Fibroblast of pulmonary artery (primary cell): ENCODE results near the gene CCDC117.

Source experiments
- DNase-seq: peaks from one replicate; pipeline ENCODE4 v3.0.0-alpha.2; 2010; ENCODE audit warnings: low read depth
- H3K4me3 ChIP-seq: replicated peaks from 2 replicates; pipeline ENCODE4 v1.5.1; 2011; ENCODE audit warnings: low read depth, mild to moderate bottlenecking, control low read depth, low read length, moderate library complexity
- CTCF ChIP-seq: IDR thresholded peaks from 2 replicates; pipeline ENCODE4 v1.5.1; 2011; ENCODE audit warnings: mild to moderate bottlenecking, control low read depth, low read length, inconsistent platforms; ENCODE audit errors: missing control alignments

CCDC117 gene

GRCh38 chr22:28826921-28827320 lies 54.4 kb downstream of the CCDC117 start:
- no peak overlapping the region for H3K4me3 ChIP-seq
- DNase-seq = no peak
- no peak for TF ChIP-seq CTCF

GRCh38 chr22:28829358-28830181 lies 57.1 kb downstream of the CCDC117 start:
- peak; percentile 95 for TF ChIP-seq CTCF
- no peak overlapping the region for H3K4me3 ChIP-seq
- DNase-seq = peak; percentile 84

- no peak overlapping the region for H3K4me3 ChIP-seq
- DNase-seq = no peak
- TF ChIP-seq CTCF = no peak
These were observed 57.9 kb downstream of the CCDC117 start for GRCh38 chr22:28830441-28830840.

- DNase-seq = no peak
- TF ChIP-seq CTCF = no peak
- H3K4me3 ChIP-seq = no peak overlapping the region
These were observed 58.9 kb downstream of the CCDC117 start for GRCh38 chr22:28831140-28832072.

GRCh38 chr22:28832731-28833130 lies 60.2 kb downstream of the CCDC117 start:
- TF ChIP-seq CTCF = no peak
- H3K4me3 ChIP-seq = no peak overlapping the region
- DNase-seq = no peak

GRCh38 chr22:28833276-28833923 lies 60.9 kb downstream of the CCDC117 start:
- no peak for DNase-seq
- no peak for TF ChIP-seq CTCF

More at GRCh38 chr22:28833276-28833923, 60.9 kb downstream of the CCDC117 start:
- H3K4me3 ChIP-seq = no peak overlapping the region
